DOHH2 (cell line): Measurements from ENCODE around the gene TAGLN2.
A peak's percentile ranks its signal among the peaks of the same experiment; 100 is the strongest.

Experiments
- H3F3A ChIP-seq: fragments of 200-600 bp; sonication (generic), shearing (Covaris generic); 2 replicates; pipeline ENCODE4 v1.6.0; 2016; ENCODE audit warnings: antibody characterized with exemption, mild to moderate bottlenecking; ENCODE audit not compliant: control insufficient read depth, insufficient read depth
- H3K27ac ChIP-seq: fragments of 200-600 bp; sonication (generic); 2 replicates; pipeline ENCODE4 v1.5.1; 2014; ENCODE audit warnings: low read depth, mild to moderate bottlenecking, low read length, moderate library complexity
- H3K27me3 ChIP-seq: fragments of 200-600 bp; sonication (generic); 2 replicates; pipeline ENCODE4 v1.6.1; 2014; ENCODE audit warnings: mild to moderate bottlenecking, low read length, mixed read lengths; ENCODE audit not compliant: control insufficient read depth
- H3K36me3 ChIP-seq: fragments of 200-600 bp; sonication (generic); 2 replicates; pipeline ENCODE4 v1.6.1; 2014; ENCODE audit warnings: mild to moderate bottlenecking, low read length, moderate library complexity, mixed read lengths; ENCODE audit not compliant: control insufficient read depth
- H3K4me1 ChIP-seq: fragments of 200-600 bp; sonication (generic); 2 replicates; pipeline ENCODE4 v1.6.1; 2014; ENCODE audit warnings: mild to moderate bottlenecking, low read length, mixed read lengths; ENCODE audit not compliant: control insufficient read depth
- H3K4me2 ChIP-seq: fragments of 200-600 bp; sonication (generic); 2 replicates; pipeline ENCODE4 v1.6.0; 2014; ENCODE audit warnings: mild to moderate bottlenecking, low read length, moderate library complexity
- H3K4me3 ChIP-seq: fragments of 200-600 bp; sonication (generic); 2 replicates; pipeline ENCODE4 v1.5.1; 2014; ENCODE audit warnings: mild to moderate bottlenecking, low read length, mixed read lengths
- H3K79me2 ChIP-seq: fragments of 200-600 bp; sonication (generic); 2 replicates; pipeline ENCODE4 v1.6.1; 2014; ENCODE audit warnings: mild to moderate bottlenecking, low read length, mixed read lengths; ENCODE audit not compliant: control insufficient read depth
- H3K9me2 ChIP-seq: fragments of 200-600 bp; sonication (generic); replicated peaks from 2 replicates; pipeline ENCODE4 v1.6.1; 2014; ENCODE audit warnings: mild to moderate bottlenecking, low read length, mixed read lengths; ENCODE audit not compliant: control insufficient read depth
- H3K9me3 ChIP-seq: fragments of 200-600 bp; sonication (generic); 2 replicates; pipeline ENCODE4 v1.6.1; 2014; ENCODE audit warnings: antibody characterized with exemption, low read length, mixed read lengths; ENCODE audit not compliant: control insufficient read depth, insufficient read depth
- H4K20me1 ChIP-seq: fragments of 200-600 bp; sonication (generic); 2 replicates; pipeline ENCODE4 v1.6.0; 2014; ENCODE audit warnings: low read depth, mild to moderate bottlenecking, antibody characterized with exemption, low read length, moderate library complexity; ENCODE audit not compliant: control insufficient read depth, insufficient read depth
- EZH2phosphoT487 ChIP-seq: fragments of 200-600 bp; sonication (generic); IDR thresholded peaks from 2 replicates; pipeline ENCODE4 v1.6.1; 2017; ENCODE audit warnings: borderline replicate concordance, mild to moderate bottlenecking, antibody characterized with exemption, low read length, moderate library complexity, mixed read lengths
- TF ChIP-seq, protein P1 (sequence below): fragments of 200-600 bp; sonication (generic); IDR thresholded peaks from one replicate; pipeline ENCODE4 v1.5.1; 2014; ENCODE audit warnings: antibody characterized with exemption, mild to moderate bottlenecking, low read depth, low read length; ENCODE audit not compliant: poor library complexity, severe bottlenecking

Gene TAGLN2

GRCh38 chr1:159941141-159941540 lies 15.8 kb upstream of the TAGLN2 start:
- Histone ChIP-seq H3K9me3 (no peaks in the 10 kb centered on the region), H3K36me3 (no peaks in the 10 kb centered on the region), H3F3A (no peaks in the 10 kb centered on the region), H3K9me2 (no peaks in the 10 kb centered on the region), H3K4me2 (peak overlapping the region; percentile 76), H3K27me3 (peaks cover 23% of the 10 kb centered on the region), H3K4me1 (peaks cover 77% of the 10 kb centered on the region), H3K4me3 (peak overlapping the region; percentile 42), H3K27ac (peak overlapping the region; percentile 58), H3K79me2 (no peaks in the 10 kb centered on the region), H4K20me1 (no peaks in the 10 kb centered on the region)
- no peak for TF ChIP-seq EZH2phosphoT487
- TF ChIP-seq, protein P1, sequence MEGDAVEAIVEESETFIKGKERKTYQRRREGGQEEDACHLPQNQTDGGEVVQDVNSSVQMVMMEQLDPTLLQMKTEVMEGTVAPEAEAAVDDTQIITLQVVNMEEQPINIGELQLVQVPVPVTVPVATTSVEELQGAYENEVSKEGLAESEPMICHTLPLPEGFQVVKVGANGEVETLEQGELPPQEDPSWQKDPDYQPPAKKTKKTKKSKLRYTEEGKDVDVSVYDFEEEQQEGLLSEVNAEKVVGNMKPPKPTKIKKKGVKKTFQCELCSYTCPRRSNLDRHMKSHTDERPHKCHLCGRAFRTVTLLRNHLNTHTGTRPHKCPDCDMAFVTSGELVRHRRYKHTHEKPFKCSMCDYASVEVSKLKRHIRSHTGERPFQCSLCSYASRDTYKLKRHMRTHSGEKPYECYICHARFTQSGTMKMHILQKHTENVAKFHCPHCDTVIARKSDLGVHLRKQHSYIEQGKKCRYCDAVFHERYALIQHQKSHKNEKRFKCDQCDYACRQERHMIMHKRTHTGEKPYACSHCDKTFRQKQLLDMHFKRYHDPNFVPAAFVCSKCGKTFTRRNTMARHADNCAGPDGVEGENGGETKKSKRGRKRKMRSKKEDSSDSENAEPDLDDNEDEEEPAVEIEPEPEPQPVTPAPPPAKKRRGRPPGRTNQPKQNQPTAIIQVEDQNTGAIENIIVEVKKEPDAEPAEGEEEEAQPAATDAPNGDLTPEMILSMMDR: no peak

- Histone ChIP-seq H3K27ac (peak overlapping the region; percentile 58), H3K4me3 (peak overlapping the region; percentile 42), H3K4me1 (peaks cover 73% of the 10 kb centered on the region), H4K20me1 (no peaks in the 10 kb centered on the region), H3K36me3 (no peaks in the 10 kb centered on the region), H3F3A (no peaks in the 10 kb centered on the region), H3K79me2 (no peaks in the 10 kb centered on the region), H3K4me2 (peak overlapping the region; percentile 76), H3K9me3 (no peaks in the 10 kb centered on the region), H3K9me2 (no peaks in the 10 kb centered on the region), H3K27me3 (peaks cover 18% of the 10 kb centered on the region)
- no peak for TF ChIP-seq EZH2phosphoT487
- TF ChIP-seq, protein P1: no peak
Measured at GRCh38 chr1:159940006-159940620, 14.8 kb upstream of the TAGLN2 start.

GRCh38 chr1:159939678-159940002 lies 14.3 kb upstream of the TAGLN2 start:
- no peaks in the 10 kb centered on the region for H4K20me1 ChIP-seq
- H3K27me3 ChIP-seq: peaks cover 16% of the 10 kb centered on the region
- H3K4me2 ChIP-seq: peak overlapping the region; percentile 76
- H3K27ac ChIP-seq: peak overlapping the region; percentile 58
- no peaks in the 10 kb centered on the region for H3K36me3 ChIP-seq
- H3K9me3 ChIP-seq: no peaks in the 10 kb centered on the region
- H3K9me2 ChIP-seq: no peaks in the 10 kb centered on the region
- peak overlapping the region; percentile 42 for H3K4me3 ChIP-seq
- H3F3A ChIP-seq: no peaks in the 10 kb centered on the region
- TF ChIP-seq EZH2phosphoT487: no peak
- TF ChIP-seq, protein P1: no peak
- no peaks in the 10 kb centered on the region for H3K79me2 ChIP-seq
- H3K4me1 ChIP-seq: peaks cover 70% of the 10 kb centered on the region
